ENCODE data around the gene UBE3B.

Gene UBE3B

DNA sequence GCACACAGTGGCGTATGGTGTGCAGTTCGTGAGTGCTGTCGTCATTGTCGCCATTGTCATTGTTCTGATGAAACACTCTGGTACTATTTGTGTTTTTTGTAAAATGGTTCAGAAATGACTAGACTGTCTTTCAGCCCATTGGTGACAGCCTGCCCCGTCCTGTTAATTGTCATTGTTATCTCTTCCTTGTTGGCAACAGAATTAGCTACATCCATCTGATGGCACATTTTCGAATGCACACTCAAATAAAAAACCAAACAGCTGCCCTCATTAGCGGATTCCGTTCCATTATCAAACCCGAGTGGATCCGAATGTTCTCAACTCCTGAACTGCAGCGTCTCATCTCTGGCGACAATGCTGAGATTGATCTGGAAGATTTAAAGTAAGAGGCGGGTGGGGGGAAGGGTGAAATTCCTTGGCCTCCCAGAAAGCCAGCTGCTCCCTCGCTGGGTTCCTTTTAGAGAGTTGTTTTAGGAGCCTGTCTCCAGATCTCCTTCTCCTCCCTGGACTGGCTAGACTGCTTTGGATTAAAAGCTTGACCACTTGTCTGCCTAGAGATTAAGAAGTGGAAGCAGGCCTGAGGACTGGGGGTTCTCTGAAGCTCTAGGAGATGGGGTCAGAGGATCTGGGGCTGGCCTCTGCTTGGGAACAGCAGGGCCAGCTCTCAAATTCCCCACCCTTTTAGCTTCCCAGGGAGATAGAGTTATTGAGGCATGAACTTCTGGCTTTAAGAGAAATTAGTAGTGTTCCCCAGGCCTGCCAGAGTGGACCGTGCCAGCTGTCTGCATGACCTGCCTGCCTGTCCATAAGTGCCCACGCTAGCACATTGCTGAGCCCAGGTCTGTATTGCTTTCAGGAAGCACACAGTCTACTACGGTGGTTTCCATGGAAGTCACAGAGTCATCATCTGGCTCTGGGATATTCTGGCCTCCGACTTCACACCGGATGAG, 52.5 kb downstream of the UBE3B start:
- DNase-seq (ENCODE audit: low spot score), result no peak

DNA sequence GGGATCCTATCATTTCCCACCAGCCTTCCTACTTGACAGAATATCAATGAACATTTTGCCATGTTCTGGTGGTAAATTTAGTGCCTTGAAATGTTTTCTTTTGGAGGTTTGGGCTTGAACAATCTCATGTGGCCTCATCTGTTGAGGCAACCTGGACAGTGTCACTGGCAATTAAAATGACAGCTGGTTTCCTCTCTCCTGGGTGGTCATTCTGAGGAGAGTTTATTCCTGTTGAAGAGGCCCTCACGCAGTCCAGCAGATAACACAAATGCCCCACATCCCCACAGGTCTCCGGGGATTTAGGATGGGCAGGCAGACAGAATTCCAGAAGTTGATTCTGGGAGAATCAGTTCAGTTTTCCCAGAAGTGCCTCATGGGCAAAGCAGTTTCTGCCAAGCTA, 54.0 kb downstream of the UBE3B start:
- DNase-seq (ENCODE audit: low spot score), result no peak

DNA sequence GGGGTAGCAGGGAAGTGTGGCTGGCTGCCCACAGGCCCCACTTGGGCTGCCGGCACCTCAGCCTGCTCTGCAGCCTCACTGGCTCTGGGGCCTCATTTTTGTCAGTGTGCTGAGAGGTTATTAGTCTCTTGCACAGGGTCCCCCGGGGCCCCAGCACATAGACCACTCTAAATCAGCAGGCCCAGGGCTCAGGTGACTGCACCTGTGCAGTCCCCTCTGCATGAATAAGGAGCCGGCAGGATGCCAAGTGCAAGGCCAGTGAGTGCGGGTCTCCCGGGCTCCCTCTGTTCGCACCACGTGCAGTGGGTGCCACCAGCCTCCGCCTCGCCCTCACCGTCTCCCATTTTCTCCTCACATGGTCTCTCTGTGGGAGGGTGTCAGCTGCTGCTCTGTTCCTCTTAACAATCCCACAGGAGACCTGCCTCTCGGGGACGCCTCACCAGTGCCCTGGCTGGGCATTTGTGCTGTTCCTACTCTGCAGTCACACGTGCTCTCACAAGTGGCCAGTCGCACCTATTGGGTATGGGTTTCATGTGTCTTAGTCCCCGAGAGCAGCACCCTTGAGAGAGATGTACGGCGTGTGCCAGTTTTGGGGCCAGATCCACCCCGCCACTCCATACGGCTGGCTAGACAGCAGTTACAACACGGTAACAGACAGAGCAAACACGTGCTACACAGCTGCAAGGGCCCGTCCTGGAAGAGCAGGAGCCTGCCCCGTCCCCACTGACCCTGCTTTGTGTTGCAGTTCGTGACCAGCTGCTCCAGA, 55.5 kb downstream of the UBE3B start:
- no peak for DNase-seq (ENCODE audit: low spot score)

DNA sequence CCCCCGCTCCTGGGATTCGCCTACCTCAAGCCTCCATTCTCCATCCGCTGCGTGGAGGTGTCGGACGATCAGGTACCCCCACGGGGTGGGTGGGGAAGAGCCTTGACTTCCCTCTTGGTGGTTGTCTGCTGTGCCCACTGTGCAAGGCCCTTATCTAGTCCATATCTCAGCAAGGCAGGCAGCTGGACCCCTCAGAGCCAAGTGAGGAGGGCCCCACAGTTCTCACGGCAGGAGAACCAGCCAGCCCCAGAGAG, 56.0 kb downstream of the UBE3B start:
- DNase-seq (ENCODE audit: low spot score), result no peak

DNA sequence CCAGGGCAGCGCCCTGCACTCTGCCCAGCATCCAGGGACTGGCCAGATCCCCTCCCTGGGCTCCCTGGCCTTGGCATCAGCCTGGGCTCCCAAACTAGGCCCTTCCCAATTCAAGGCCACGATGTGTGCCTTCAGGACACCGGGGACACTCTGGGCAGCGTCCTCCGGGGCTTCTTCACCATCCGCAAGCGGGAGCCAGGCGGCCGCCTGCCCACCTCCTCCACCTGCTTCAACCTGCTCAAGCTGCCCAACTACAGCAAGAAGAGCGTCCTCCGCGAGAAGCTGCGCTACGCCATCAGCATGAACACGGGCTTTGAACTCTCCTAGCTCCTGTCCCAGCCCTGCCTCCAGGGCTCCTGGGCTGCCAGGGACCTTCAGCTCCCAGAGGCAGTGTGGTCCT, 57.0 kb downstream of the UBE3B start:
- DNase-seq (ENCODE audit: low spot score), result no peak

DNA sequence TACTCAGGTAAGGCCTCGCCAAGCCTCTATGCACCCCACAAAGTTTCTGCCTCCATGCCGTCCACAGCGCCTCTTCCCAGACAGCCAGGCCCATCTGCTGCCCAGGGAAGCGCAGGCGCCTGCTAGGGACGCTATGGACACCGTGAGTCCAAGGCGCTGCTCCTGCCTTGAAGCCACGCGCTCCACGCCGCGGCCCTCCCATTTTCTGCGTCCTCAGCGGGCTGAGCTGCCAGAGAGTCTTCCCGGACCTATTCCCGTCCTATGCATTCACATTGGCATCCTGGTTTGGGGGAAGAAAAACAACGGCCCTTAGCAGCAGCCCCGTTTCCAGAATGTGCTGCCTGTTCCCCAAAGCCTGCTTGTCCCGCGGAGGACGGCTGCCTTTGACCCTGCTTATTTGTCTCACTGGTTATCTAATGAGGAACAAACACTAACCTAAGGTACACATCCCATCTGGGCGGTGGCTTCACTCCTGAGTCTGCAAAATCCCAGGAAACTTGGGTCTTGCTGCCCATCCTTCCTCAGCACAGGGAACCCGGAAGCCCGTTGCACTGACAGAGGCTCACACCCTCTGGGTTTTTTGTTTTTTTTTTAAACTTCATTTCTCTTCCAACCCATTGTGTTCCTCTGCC, 57.9 kb downstream of the UBE3B start:
- no peak for DNase-seq (ENCODE audit: low spot score)

DNA sequence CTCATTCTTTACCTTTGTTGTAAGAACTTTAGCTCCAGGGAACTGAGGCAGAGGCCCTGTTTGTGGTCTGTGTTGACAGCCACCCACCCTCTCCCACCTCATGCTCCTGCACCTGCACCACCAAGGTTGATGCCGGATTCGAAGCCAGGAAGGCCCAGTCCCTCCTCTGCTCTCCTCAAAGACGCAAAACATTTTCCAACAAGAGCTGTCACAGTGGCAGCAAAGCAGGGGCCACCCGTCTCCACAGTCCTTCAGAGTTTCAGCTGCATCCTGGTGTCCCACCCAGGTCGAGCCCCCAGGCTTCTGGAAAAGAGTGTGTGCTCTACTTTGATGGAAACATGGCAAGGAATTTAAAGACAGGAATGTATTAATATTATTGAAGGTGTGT, 58.4 kb downstream of the UBE3B start:
- no peak for DNase-seq (ENCODE audit: low spot score)

DNA sequence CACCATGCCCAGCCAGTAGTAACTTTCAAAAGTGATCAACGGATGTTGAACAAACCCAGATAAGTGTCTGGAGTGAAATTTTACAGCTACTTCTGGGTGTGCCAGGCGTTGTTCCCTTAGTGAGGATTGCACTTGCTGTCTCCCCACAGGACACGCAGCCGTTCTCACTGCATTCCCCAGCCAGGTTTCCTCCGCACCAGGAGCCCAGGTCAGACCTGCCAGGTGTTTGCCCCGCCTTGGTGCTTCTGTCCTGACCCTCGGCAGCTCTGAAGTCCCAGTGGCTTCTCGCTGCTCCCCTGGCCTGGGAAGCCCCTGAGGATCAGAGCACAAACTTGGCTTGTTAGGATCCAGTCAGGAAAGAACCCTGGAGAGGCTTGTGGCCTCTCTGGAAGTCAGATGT, 59.7 kb downstream of the UBE3B start:
- DNase-seq (ENCODE audit: low spot score), result no peak

DNA sequence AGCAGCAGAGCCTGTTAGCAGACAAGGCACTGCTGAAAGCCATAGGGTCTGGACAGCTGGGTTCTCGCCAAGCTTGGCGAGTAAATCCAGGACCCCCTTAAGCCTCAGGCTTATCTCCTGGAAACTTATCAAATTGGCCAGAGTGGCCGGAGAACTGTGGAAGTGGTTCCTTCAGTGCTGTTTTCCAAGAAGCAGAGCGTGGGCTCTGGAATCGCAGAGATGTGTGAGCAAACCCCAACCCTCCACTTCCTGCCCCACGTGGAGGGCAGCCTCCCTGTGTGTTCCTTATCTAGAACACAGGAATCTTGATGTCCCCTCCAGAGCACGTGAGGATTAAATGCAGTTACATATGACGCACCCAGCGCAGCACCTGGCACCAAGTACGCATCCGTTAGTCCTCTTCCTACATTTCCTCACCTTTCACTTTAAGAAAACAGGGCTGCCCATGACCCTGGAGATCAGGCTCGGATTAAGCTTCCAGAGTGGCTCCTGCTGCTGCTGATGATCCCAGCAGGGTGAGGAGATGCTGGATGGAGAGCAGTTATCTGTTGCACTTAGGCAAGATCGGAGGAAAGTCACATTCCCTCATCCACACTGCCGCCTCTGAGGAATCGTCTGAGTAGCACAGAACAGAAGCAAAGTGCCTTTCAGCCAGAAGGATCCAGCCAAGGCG, 60.9 kb downstream of the UBE3B start:
- DNase-seq (ENCODE audit: low spot score), result no peak

DNA sequence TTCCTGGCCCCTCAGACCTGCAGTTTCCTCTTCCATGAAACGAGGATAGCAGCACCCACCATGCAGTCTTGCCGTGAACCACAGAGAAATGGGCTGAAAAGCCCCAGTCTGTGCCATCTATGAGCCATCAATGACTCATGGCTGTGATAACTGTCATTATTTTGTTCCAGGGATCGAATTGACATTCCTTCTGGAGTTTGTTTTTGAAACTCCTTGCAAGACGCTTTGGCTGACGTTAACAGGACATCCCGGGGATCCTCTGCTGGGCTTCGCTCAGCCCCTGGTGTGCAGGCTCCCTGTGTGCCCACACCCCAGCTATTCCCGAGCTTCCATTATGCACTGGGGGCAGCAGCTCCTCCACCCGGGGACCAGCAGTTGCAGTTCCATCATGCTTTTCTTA, 62.1 kb downstream of the UBE3B start:
- no peak for DNase-seq (ENCODE audit: low spot score)

DNA sequence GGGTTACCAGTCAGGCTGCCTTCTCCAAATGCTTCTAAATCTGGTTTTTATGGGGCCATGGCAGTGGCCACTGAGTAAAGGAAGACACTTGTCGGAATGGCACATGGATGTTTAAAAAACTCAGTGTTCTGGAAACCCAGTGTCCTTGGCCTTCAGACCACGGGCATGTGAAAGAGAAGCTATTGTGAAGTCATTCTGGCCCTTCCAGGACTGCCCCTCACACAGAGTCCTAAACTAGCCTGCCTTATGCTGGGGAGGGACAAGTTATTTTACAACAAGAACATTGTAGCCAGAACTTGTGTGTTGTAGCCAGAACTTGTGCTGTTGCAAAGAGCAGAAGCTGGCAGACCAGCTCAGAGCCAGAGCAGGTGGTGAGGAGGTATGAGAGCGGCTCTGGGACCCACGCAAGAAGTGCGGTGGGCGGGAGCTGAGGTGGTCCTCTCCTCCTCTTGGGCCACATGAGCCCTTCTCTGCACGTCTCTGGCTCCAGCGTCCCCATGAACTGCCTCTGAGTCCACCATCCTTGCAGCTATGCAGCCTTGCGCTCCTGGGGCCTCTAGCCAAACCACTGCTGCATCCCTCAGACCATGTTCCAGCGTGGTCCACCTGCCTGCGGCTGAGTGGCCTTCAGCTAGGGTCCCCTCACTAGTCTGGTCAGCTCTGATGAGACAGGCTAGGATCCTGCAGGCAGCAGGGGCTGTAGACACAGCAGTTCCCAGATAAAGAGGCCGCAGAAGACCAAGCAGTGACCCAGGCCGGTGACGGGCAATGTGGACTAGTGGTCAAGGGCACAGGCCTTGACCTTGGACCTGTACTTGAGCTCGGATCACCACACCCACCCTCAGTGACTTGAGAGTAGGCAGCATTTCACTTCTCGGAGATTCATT, 63.3 kb downstream of the UBE3B start:
- no peak for DNase-seq (ENCODE audit: low spot score)

DNA sequence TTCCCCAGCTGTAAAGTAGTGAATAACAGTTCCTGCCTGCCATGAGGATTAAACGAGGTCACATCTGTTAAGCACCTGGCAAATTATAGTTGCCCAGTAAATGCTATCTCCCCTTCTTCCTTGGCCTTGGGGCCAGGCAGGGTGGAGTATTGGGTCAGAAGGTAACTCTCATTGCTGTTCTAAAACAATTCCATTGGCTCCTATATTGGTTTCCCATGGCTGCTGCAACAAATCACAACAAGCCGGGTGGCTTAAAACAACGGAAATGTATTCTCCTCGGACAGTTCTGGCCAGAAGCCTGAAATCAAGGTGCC, 63.9 kb downstream of the UBE3B start:
- DNase-seq (ENCODE audit: low spot score), result no peak

DNA sequence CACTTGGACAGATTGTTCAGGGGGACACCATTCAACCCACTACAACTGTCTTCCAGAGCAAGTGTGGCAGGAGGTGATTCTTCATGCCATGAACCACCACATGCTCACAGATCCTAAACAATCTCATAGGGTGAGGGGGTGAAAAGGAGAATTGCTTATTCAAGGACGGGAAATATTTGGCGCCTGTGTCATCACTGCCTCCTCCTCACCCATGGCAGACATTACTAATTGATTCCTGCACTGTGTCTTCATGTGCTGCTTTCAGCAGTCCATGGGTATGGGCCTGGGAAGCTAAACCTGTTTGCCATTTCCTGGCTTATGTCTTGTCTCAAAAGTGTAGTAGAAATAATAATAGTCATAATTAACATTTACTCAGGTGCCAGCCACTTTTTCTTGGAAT, 64.6 kb downstream of the UBE3B start:
- DNase-seq (ENCODE audit: low spot score), result peak; percentile 54

DNA sequence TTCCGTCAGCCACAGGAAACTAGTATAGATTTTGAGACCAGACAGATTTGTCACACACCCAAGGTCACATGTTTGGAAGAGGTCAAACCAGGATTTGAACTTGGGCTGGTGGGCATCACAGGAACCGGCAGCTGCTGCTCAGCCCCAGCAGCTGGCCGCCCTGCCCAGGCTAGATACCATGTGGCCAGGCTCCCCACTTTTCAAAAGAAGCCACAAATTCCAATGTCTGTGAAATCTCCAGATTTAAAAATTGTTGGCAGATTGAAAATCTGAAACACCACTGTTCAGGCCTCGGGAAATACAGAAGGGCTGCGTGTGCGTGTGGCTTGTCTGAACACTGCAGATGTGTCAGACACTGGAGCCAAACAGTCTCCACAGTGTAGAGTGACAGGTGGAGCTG, 65.4 kb downstream of the UBE3B start:
- no peak for DNase-seq (ENCODE audit: low spot score)

DNA sequence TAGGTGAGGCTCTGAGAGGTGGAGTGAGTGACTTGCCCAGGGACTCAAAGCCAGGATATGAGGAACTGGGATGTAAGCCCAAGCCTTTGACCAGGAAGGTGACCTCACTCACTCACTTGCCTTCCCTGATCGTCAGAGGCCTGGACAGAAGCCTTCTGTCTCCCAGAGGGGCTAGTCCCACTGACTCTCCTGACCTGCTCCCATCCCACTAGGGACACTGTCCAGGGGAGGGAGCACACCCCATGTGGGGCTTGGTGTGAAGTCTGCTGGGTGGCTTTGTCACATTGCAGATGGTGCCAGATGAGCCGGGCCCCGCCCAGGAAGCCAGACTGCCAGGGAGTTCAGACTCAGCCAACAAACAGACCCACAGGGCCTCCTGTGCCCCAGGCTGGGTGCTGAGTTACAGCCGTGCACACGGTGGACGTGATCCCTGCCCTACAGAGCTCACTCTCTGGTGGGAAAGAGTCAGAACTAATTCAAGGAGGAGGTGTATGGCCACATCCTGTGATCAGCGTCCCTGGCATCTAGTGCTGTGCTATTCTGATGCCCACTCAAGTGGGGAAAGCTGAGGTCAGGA, 67.6 kb downstream of the UBE3B start:
- peak; percentile 68 for DNase-seq (ENCODE audit: low spot score)

DNA sequence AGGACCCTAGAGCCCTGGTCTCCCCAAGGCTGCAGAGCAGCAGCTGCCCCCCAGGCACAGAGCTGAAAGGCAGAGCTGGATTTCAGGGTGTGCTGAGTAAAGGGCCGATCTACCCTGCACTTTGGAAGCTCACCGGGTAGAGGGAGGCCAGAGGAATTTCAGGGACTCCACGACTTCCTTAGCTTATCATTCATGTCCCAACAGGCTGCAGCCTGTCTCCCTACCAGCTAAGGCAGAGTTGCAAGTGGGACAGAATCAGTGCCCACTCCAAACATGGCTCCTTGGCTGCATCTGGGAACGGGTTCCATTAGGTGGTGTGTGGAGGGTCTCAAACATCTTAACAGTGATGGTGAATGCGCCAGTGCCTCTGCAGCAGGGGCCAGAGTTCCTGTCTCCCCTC, 68.4 kb downstream of the UBE3B start:
- DNase-seq (ENCODE audit: low spot score), result no peak

DNA sequence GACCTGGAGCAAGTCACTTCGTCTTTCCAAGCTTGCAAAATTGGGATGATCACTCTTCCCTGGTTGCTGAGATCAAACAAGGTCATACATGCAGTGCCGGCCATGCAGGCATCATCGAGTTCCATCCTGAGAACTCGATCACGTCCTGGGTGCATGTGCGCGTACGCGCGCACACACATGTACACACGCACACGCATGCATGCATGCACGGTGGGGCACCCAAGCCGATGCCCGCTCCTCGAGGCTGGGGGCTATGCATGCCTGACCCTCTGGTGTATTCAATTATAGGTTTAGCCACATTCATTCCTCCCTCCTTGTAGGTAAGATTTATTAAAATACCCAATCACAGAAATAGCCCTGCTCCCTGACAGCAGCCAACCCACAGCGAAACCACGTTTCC, 69.9 kb downstream of the UBE3B start:
- DNase-seq (ENCODE audit: low spot score), result no peak

DNA sequence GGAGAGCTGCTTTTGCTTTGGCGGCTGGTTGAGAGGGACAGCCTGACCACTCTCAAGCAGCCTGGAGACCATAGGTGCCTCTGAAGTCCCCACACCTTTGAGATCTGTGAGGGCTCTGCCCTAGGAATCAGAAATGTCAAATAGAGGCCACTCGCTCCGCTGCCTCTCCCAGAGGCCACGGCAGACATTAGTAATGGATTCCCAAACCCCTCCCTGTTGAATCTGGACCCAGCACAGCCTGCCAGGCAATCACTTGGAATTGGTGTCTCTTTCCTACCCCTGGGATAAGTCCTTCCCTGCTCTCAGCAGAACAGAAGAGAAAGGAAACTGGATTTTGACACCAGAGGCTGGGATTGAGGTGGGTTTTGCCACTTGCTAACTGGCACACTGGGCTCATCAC, 70.8 kb downstream of the UBE3B start:
- no peak for DNase-seq (ENCODE audit: low spot score)

DNA sequence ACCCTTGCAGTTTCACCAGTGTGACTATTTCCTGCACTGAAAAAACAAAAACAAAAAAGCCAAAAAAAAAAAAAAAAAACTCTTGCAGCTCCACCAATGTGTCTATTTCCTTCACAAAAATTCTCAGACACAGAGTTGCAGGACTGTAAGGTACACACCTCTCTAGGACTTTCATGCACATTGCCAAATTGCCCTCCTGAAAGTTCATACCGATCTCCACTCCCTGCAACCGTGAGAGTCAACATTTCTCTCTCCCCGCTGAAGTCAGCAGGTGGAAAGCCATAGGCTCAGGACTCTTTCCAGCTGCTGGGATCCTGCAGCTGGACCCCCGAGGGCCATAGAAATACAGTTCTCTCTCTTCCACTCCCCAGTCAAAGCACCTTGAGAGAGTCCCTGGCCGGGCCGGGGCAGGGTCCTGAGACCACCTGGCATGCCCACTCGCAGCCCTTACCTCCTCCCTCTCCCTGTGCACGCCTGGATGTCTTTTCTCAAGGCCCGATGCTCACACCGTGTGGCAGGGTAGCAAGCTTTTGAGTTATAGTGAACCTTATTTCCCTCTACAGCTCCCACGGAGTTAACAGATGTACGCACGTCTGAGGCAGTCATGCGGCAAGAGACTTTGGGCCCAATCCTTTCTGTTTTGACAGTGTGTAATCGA, 72.3 kb downstream of the UBE3B start:
- DNase-seq (ENCODE audit: low spot score), result no peak

DNA sequence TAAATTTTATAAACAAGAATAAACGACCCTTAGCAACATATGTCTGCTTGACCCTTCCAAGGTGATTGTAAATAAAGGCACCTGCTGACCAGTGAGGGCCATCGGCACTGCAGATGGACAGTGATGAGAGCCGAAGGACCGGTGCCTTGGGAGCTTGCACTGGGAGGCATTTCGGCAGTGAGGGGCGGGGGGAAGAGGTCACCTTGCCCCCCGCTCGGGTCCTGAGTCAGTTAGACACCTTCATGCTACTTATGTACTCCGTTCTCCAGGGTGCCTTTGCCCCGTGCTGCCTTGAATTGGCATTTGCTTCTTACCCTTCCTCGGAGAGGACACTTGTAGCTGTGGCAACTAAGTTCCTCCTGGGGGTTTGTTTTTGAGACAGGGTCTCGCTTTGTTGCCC, 72.8 kb downstream of the UBE3B start:
- DNase-seq (ENCODE audit: low spot score), result no peak

DNA sequence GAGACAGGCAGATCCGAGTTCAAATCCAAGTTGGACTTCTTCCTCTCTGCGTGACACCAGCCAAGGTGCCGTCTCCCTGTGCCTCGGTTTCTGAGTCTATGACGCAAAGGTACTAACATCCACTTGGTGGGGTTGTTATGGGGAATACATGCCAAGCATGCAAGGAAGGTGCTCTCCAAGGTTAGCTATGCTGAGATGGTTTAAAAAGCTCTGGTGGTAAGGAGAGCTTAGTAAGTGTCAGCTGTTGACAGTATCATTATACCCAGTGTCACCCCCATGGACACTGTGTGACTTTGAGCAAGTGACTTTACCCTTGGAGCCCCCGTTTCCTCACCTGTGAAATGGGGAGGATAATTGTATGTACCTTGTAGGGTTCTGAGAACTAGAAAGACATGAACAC, 73.7 kb downstream of the UBE3B start:
- DNase-seq (ENCODE audit: low spot score), result no peak
